HG03280 (cell line): ENCODE data around the gene TUG1.

Experiments used
- ATAC-seq: cut with Tn5 transposase; IDR thresholded peaks from one replicate; pipeline ENCODE4 v1.9.1; 2021; ENCODE audit warnings: mild to moderate bottlenecking, moderate library complexity; ENCODE audit not compliant: unreplicated experiment

Gene TUG1

GRCh38 chr22:30968924-30969531 lies at the start of gene TUG1:
Gene TUG1 (plus strand): TSS chr22:30969265.
- peak; percentile 90 for ATAC-seq

DNA sequence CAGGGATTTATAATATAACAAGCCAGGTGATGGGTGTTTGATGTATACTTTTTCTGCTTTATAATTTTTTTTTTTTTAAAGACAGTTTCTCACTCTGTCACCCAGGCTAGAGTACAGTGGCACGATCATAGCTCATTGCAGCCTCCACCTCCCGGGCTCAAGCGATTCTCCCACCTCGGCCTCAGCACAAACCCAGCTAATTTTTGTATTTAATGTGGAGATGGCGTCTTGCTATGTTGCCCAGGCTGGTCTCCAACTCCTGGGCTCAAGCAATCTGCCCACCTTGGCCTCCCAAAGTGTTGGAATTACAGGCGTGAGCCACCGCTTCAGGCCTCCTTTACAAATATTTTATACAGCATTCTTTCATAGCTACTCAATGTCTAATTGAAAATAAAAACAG lies 49.1 kb upstream of the TUG1 start:
- no peak for ATAC-seq

GRCh38 chr22:30920407-30920806 lies 48.7 kb upstream of the TUG1 start:
- ATAC-seq: no peak

DNA sequence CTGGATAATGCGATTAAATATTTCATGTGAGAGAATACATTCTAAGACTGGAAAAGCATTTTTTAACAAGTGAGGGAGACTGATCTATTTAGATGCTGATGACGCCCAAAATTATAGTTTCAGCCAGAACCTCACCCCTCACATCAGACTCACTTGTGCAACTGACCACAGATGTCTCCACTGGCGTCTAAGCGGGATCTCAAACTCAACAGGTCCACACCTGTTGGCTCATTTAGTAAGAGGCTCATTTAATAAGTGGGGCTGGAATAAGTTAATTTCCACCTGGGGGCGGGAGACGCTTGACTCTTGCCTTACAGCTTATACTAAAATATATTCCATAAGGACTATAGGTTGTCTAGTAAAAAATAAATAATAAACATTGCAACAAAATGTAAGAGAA lies 48.0 kb upstream of the TUG1 start:
- ATAC-seq: no peak

DNA sequence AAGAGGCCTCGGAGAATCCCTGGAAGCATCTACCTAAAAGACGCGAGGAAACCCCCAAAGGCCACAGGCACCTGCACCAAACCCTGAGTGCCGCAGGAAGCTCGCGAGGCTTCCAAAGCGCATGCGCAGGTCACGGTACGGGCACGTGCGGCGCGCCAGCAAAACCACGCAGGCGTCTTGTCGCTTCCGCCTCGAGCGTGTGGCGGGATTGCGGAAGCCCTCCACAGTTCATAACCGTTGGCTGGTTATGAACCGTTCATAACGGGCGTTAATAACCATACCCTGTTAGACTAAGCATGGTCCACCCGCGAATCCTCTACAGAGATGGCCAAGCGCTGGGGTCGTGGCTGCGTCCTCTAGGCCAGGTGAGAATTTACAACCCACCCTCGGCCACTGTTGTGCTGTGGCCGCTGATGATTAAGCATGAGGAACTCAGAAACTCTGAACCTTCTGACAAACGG lies 46.9 kb upstream of the TUG1 start:
- no peak for ATAC-seq

DNA sequence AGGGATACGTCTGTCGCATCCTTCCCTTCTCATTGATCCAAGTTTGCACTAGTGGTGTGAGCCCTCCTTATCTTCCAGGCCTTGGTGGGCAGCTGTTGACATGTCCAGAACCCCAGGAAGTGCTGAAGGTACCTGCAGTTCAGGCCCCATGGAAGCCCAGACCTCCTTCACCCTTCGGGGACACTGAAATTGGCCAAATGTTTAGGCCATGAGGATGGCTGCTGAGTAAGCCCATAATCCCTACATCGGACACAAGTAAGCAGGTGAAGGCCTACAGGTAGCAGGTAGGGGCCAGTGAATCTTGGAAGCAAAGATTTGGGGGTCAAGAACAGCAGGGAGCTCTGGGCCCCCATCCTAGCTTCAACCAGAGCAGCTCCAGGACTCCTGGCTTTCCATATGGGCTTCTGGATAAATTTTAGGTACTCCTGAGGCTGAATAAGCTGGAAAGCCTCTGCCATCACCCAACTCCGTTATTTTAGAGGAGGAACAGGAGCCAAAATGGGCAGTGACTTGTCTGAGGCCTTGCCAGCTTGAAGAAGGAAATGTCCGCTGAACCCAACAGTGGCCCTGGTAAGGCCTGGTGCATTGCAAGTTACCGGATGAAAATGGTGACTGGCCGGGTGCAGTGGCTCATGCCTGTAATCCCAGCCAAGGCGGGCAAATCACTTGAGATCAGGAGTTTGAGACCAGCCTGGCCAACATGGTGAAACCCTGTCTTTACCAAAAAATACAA lies 45.7 kb upstream of the TUG1 start:
- ATAC-seq: no peak

GRCh38 chr22:30925667-30926066 lies 43.4 kb upstream of the TUG1 start:
- ATAC-seq: no peak

GRCh38 chr22:30926706-30927105 lies 42.4 kb upstream of the TUG1 start:
- no peak for ATAC-seq

DNA sequence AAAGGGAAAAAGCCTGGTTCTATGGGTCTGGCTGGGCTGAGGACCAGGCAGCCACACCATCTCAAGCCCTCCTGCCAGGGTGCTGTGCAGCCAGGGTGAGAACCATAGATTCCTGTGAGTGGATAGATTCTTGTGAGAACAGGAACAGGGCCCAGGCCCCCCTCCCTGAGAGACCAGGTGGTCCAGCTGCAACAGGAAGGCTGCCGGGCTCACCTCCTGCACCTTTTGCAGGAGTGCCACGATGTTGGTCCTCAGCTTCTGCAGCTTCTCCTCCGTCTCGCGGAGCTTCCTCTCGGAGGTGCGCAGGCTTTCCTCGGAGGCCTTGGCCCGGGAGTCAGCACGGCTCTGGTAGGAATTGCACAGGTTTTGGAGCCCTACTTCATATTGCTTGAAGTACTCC lies 41.3 kb upstream of the TUG1 start:
- no peak for ATAC-seq

GRCh38 chr22:30928401-30928800 lies 40.7 kb upstream of the TUG1 start:
- ATAC-seq: no peak

GRCh38 chr22:30930228-30930627 lies 38.8 kb upstream of the TUG1 start:
- ATAC-seq: no peak

- no peak for ATAC-seq
Observed at GRCh38 chr22:30931541-30932300, 37.3 kb upstream of the TUG1 start.

DNA sequence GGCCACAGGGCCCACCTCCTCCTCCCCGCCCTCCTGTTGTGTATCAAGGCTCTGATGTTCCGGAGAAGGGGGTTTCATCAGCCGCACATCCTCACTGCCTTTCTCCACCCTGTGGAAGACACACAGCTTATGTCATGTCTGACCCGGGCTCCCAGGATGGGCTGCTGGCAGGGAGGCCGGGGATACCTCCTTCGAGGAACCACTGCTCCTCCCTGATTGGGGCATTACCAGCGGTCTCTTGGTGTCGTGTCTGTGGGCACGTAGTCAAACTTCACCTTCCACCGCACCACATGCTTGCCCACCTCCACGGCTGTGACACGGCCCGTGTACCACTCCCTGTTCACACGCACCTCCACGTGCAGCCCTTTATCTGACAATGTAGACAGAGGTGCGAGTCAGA lies 36.4 kb upstream of the TUG1 start:
- ATAC-seq: no peak

DNA sequence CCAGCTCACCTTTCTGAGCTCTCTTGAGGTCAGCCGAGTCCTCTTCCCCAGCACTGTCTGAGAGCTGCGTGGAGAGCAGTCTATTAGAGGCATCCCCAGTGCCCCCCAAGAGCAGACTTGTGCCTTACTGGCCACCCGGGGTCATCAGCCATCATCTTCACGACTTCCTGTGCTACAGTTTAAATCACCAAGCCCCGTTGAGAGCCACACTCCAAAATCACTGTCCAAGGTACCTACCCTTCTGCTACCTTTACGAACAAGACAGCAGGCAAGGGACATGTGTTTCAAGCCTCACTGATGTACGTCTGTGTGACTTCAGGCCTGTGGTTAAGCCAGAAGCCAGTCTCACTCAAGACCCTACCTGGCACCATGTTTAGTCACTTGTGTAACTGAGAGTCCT lies 35.6 kb upstream of the TUG1 start:
- ATAC-seq: no peak

DNA sequence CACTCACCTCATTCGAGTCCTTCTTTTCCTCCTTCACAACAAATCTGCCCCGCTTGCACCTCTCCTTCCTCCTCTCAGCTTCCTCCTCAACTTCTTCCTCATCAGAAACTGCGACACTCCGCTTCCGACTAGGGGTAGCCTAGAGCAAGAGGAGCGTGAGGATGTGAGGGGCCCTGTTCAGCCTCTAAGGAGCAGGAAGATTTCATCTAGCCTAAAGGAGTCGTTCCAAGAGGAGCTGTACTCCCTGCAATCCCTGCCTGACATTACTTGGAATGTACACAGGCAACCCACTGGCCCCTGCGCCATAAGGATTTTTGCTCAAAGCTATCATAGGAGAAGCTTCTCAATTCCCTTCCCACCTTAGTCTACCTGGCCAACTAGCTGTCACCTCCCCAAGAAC lies 35.0 kb upstream of the TUG1 start:
- ATAC-seq: no peak

GRCh38 chr22:30940685-30941362 lies 28.2 kb upstream of the TUG1 start:
- ATAC-seq: no peak

- ATAC-seq: no peak
Observed at GRCh38 chr22:30941363-30941740, 27.7 kb upstream of the TUG1 start.

GRCh38 chr22:30943368-30943767 lies 25.7 kb upstream of the TUG1 start:
- ATAC-seq: no peak

GRCh38 chr22:30944986-30945385 lies 24.1 kb upstream of the TUG1 start:
- ATAC-seq: no peak

GRCh38 chr22:30945653-30946052 lies 23.4 kb upstream of the TUG1 start:
- ATAC-seq: no peak

GRCh38 chr22:30946354-30946753 lies 22.7 kb upstream of the TUG1 start:
- no peak for ATAC-seq
